ENCODE data around the gene GBF1. TPM values are rescaled to one million over a fixed set of nuclear protein-coding genes. Genes with fewer than 3 reads are reported as not detected.
"Not testable (repeated sequence)": the region's sequence is repeated elsewhere in the genome, so short reads cannot be mapped to it uniquely, and the experiment has no call there.

Gene GBF1
- polyA plus RNA-seq, 12 donors, result 29.2 to 56.2 (median 50.1) TPM; not detected in 1

- no peak for DNase-seq
These were observed 13.7 kb upstream of the GBF1 start for GRCh38 chr10:102231357-102232318.

GRCh38 chr10:102233997-102234396 lies 11.3 kb upstream of the GBF1 start:
- DNase-seq, result no peak

GRCh38 chr10:102234888-102235597 lies 10.3 kb upstream of the GBF1 start:
- no peak for DNase-seq

- no peak for DNase-seq
These were observed 9.8 kb upstream of the GBF1 start for GRCh38 chr10:102235598-102235920.

- no peak for DNase-seq
These were observed 9.3 kb upstream of the GBF1 start for GRCh38 chr10:102236006-102236405.

- DNase-seq, result no peak
These were observed 7.5 kb upstream of the GBF1 start for GRCh38 chr10:102237711-102238252.

GRCh38 chr10:102240467-102241031 lies 4.8 kb upstream of the GBF1 start:
- DNase-seq, result no peak

- no peak for DNase-seq
These were observed 4.3 kb upstream of the GBF1 start for GRCh38 chr10:102241032-102241443.

GRCh38 chr10:102241444-102242117 lies 3.8 kb upstream of the GBF1 start, which contains the start of gene PITX3:
TSS of gene PITX3 (minus strand) at chr10:102241512. CDS start at chr10:102232080, 9,432 bp downstream.
- DNase-seq, result peak; percentile 98

- DNase-seq, result no peak
These were observed 3.2 kb upstream of the GBF1 start for GRCh38 chr10:102242118-102242485.

- no peak for DNase-seq
These were observed 2.0 kb upstream of the GBF1 start for GRCh38 chr10:102243309-102243708.

GRCh38 chr10:102245932-102246251 lies 560 bp downstream of the GBF1 start:
- DNase-seq, result no peak

GRCh38 chr10:102246261-102246660 lies 929 bp downstream of the GBF1 start:
- no peak for DNase-seq

- DNase-seq, result no peak
These were observed 2.4 kb downstream of the GBF1 start for GRCh38 chr10:102247734-102248133.

GRCh38 chr10:102252508-102252907 lies 7.2 kb downstream of the GBF1 start:
- DNase-seq, result not testable (repeated sequence)

- DNase-seq, result no peak
These were observed 9.1 kb downstream of the GBF1 start for GRCh38 chr10:102254426-102254825.

GRCh38 chr10:102255404-102255803 lies 10.1 kb downstream of the GBF1 start:
- no peak for DNase-seq

- no peak for DNase-seq
These were observed 15.9 kb downstream of the GBF1 start for GRCh38 chr10:102261196-102261595.

GRCh38 chr10:102261842-102262241 lies 16.5 kb downstream of the GBF1 start:
- DNase-seq, result no peak

- no peak for DNase-seq
These were observed 17.5 kb downstream of the GBF1 start for GRCh38 chr10:102262744-102263370.

GRCh38 chr10:102264371-102264770 lies 19.0 kb downstream of the GBF1 start:
- DNase-seq, result no peak
